ENCODE results near the gene MERTK. TPM values are rescaled to one million over a fixed set of nuclear protein-coding genes. Genes with fewer than 3 reads are reported as not detected.
"Not testable (repeated sequence)": the region's sequence is repeated elsewhere in the genome, so short reads cannot be mapped to it uniquely, and the experiment has no call there.

MERTK gene
- polyA plus RNA-seq, 1 experiment, result 0.84 TPM

GRCh38 chr2:112032689-112033465 lies 134.5 kb downstream of the MERTK start:
- peaks cover 10% of the 10 kb centered on the region for H3K27me3 ChIP-seq (ENCODE audit: control insufficient read depth, insufficient read depth, low read length)
- H3K27ac ChIP-seq (ENCODE audit: low read depth, low read length), result no peak overlapping the region
- H3K9me3 ChIP-seq (ENCODE audit: control insufficient read depth, insufficient read depth, low read length), result no peaks in the 10 kb centered on the region
- ChIA-PET CTCF (interaction anchor here (0.7 to 1.5 kb wide), 2 partner anchors 16 to 123 kb away, joined by 3 to 4 read pairs; no protein-coding TSS in a partner anchor), POLR2A (no interaction called here)
- no peak overlapping the region for H3K4me3 ChIP-seq (ENCODE audit: low read depth, low read length)
- DNase-seq (ENCODE audit: low read depth, low spot score), result no peak
- TF ChIP-seq CTCF (IDR thresholded peaks at IDR 0.05; ENCODE audit: low read depth, low read length), result no peak

GRCh38 chr2:112033600-112033999 lies 135.2 kb downstream of the MERTK start:
- Histone ChIP-seq H3K27me3 (ENCODE audit: control insufficient read depth, insufficient read depth, low read length) (peaks cover 9% of the 10 kb centered on the region), H3K4me3 (ENCODE audit: low read depth, low read length) (no peak overlapping the region), H3K9me3 (ENCODE audit: control insufficient read depth, insufficient read depth, low read length) (no peaks in the 10 kb centered on the region), H3K27ac (ENCODE audit: low read depth, low read length) (no peak overlapping the region)
- no peak for DNase-seq (ENCODE audit: low read depth, low spot score)
- TF ChIP-seq CTCF (IDR thresholded peaks at IDR 0.05; ENCODE audit: low read depth, low read length), result no peak
- POLR2A ChIA-PET, result no interaction called here
- CTCF ChIA-PET, result interaction anchor here (0.7 to 1.5 kb wide), 2 partner anchors 15 to 124 kb away, joined by 3 to 4 read pairs; no protein-coding TSS in a partner anchor

GRCh38 chr2:112034924-112035323 lies 136.5 kb downstream of the MERTK start:
- TF ChIP-seq CTCF (IDR thresholded peaks at IDR 0.05; ENCODE audit: low read depth, low read length), result no peak
- H3K4me3 ChIP-seq (ENCODE audit: low read depth, low read length), result no peak overlapping the region
- peaks cover 6% of the 10 kb centered on the region for H3K27me3 ChIP-seq (ENCODE audit: control insufficient read depth, insufficient read depth, low read length)
- ChIA-PET POLR2A (interaction anchor here (0.7 kb wide), 1 partner anchor 40 kb away, joined by 4 read pairs; no protein-coding TSS in a partner anchor), CTCF (no interaction called here)
- H3K9me3 ChIP-seq (ENCODE audit: control insufficient read depth, insufficient read depth, low read length), result peaks cover 5% of the 10 kb centered on the region; the same call in 1 of the 2 replicates
- DNase-seq (ENCODE audit: low read depth, low spot score), result no peak
- no peak overlapping the region for H3K27ac ChIP-seq (ENCODE audit: low read depth, low read length)

GRCh38 chr2:112035786-112036185 lies 137.4 kb downstream of the MERTK start:
- H3K4me3 ChIP-seq (ENCODE audit: low read depth, low read length), result no peak overlapping the region
- ChIA-PET POLR2A (interaction anchor here (0.7 kb wide), 1 partner anchor 39 kb away, joined by 4 read pairs; no protein-coding TSS in a partner anchor), CTCF (no interaction called here)
- peaks cover 5% of the 10 kb centered on the region; the same call in 1 of the 2 replicates for H3K9me3 ChIP-seq (ENCODE audit: control insufficient read depth, insufficient read depth, low read length)
- no peak overlapping the region for H3K27ac ChIP-seq (ENCODE audit: low read depth, low read length)
- no peak for TF ChIP-seq CTCF (IDR thresholded peaks at IDR 0.05; ENCODE audit: low read depth, low read length)
- no peak for DNase-seq (ENCODE audit: low read depth, low spot score)
- H3K27me3 ChIP-seq (ENCODE audit: control insufficient read depth, insufficient read depth, low read length), result peaks cover 3% of the 10 kb centered on the region

- ChIA-PET CTCF (interaction anchor here (0.6 kb wide), 1 partner anchor 515 kb away, joined by 4 read pairs; no protein-coding TSS in a partner anchor), POLR2A (interaction anchor here (0.7 kb wide), 1 partner anchor 94 kb away, joined by 6 read pairs; no protein-coding TSS in a partner anchor)
- H3K27me3 ChIP-seq (ENCODE audit: control insufficient read depth, insufficient read depth, low read length), result not testable (repeated sequence)
Observed at GRCh38 chr2:112039556-112039955, 141.1 kb downstream of the MERTK start.

GRCh38 chr2:112040066-112040465 lies 141.7 kb downstream of the MERTK start:
- CTCF ChIA-PET; POLR2A ChIA-PET; DNase-seq (ENCODE audit: low read depth, low spot score); H3K27me3 ChIP-seq (ENCODE audit: control insufficient read depth, insufficient read depth, low read length); H3K27ac ChIP-seq (ENCODE audit: low read depth, low read length); H3K4me3 ChIP-seq (ENCODE audit: low read depth, low read length): not testable (repeated sequence)
- peaks cover 13% of the 10 kb centered on the region for H3K9me3 ChIP-seq (ENCODE audit: control insufficient read depth, insufficient read depth, low read length)

More at GRCh38 chr2:112039556-112039955, 141.1 kb downstream of the MERTK start:
- H3K4me3 ChIP-seq (ENCODE audit: low read depth, low read length); H3K9me3 ChIP-seq (ENCODE audit: control insufficient read depth, insufficient read depth, low read length); DNase-seq (ENCODE audit: low read depth, low spot score); H3K27ac ChIP-seq (ENCODE audit: low read depth, low read length): not testable (repeated sequence)

- H3K27ac ChIP-seq (ENCODE audit: low read depth, low read length); DNase-seq (ENCODE audit: low read depth, low spot score); CTCF ChIA-PET; H3K4me3 ChIP-seq (ENCODE audit: low read depth, low read length); POLR2A ChIA-PET; H3K27me3 ChIP-seq (ENCODE audit: control insufficient read depth, insufficient read depth, low read length): not testable (repeated sequence)
- H3K9me3 ChIP-seq (ENCODE audit: control insufficient read depth, insufficient read depth, low read length), result peaks cover 15% of the 10 kb centered on the region
Observed at GRCh38 chr2:112041460-112041859, 143.1 kb downstream of the MERTK start.

Data from AG04450 (cell line).